Measurements from ENCODE around the gene DDX54. TPM values are rescaled to one million over a fixed set of nuclear protein-coding genes. Genes with fewer than 3 reads are reported as not detected.

The DDX54 gene
- total RNA-seq, 1 donor from 2014 or later, result 53.5 TPM

DNA sequence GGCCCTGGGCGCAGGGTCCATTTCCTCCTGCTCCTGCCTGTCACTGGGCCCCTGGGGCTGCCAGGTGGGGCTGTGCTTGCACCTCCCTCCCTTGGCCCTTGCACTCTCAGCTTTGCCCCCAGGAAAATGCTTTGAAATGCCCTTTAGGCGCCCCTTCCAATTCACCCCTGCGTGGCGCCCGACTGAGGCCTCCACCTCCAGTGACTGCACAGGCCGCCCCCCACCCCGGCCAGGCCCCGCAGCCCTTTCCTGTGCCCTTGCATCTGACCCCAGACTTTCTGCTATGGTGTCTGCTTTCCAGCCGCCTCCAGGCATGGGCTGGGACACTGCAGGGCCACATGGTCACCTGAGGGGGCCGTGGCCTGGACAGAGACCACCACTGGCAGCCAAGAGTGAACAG, 17.4 kb downstream of the DDX54 start:
- H3K27ac Mint-ChIP-seq (ENCODE audit: unreplicated experiment), result no peak overlapping the region
- no peak for TF ChIP-seq EZH2 (IDR thresholded peaks at IDR 0.05; ENCODE audit: insufficient read depth, low read length)
- TF ChIP-seq, protein P1, sequence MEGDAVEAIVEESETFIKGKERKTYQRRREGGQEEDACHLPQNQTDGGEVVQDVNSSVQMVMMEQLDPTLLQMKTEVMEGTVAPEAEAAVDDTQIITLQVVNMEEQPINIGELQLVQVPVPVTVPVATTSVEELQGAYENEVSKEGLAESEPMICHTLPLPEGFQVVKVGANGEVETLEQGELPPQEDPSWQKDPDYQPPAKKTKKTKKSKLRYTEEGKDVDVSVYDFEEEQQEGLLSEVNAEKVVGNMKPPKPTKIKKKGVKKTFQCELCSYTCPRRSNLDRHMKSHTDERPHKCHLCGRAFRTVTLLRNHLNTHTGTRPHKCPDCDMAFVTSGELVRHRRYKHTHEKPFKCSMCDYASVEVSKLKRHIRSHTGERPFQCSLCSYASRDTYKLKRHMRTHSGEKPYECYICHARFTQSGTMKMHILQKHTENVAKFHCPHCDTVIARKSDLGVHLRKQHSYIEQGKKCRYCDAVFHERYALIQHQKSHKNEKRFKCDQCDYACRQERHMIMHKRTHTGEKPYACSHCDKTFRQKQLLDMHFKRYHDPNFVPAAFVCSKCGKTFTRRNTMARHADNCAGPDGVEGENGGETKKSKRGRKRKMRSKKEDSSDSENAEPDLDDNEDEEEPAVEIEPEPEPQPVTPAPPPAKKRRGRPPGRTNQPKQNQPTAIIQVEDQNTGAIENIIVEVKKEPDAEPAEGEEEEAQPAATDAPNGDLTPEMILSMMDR (IDR thresholded peaks at IDR 0.05; ENCODE audit: insufficient read depth, low read depth, low read length), result no peak
- DNase-seq (ENCODE audit: low read depth), result no peak
- no peaks in the 10 kb centered on the region for H3K79me2 ChIP-seq (ENCODE audit: insufficient read depth, low read length)
- no peaks in the 10 kb centered on the region for H3K27me3 Mint-ChIP-seq (ENCODE audit: low read depth, unreplicated experiment)
- no peak overlapping the region for H3K4me2 ChIP-seq (ENCODE audit: low read length)
- peaks cover 34% of the 10 kb centered on the region for H4K20me1 ChIP-seq (ENCODE audit: insufficient read depth, low read length)
- H3K36me3 Mint-ChIP-seq (ENCODE audit: low read depth, unreplicated experiment), result peaks cover 24% of the 10 kb centered on the region
- H3K9me3 ChIP-seq (ENCODE audit: insufficient read depth, low read depth, low read length), result no peaks in the 10 kb centered on the region
- no peak overlapping the region for H3K4me3 Mint-ChIP-seq (ENCODE audit: unreplicated experiment)
- H3K27me3 ChIP-seq (ENCODE audit: insufficient read depth, low read length), result no peaks in the 10 kb centered on the region
- H3K36me3 ChIP-seq (ENCODE audit: insufficient read depth, low read length), result peaks cover 39% of the 10 kb centered on the region
- FAIRE-seq, result no peak
- peaks cover under 1% of the 10 kb centered on the region for H3K4me1 ChIP-seq (ENCODE audit: insufficient read depth, low read length)
- no peak overlapping the region for H3K9ac ChIP-seq (ENCODE audit: low read length)
- H3K9me3 Mint-ChIP-seq (ENCODE audit: unreplicated experiment), result no peaks in the 10 kb centered on the region
- H3K4me3 ChIP-seq (ENCODE audit: insufficient read depth, low read depth, low read length), result no peak overlapping the region
- H3K4me1 Mint-ChIP-seq (ENCODE audit: low read depth, unreplicated experiment), result no peaks in the 10 kb centered on the region
- no peak overlapping the region for H2AFZ ChIP-seq (ENCODE audit: low read depth, low read length)
- H3K27ac ChIP-seq (ENCODE audit: low read depth, low read length), result no peak overlapping the region

- peaks cover 24% of the 10 kb centered on the region for H3K36me3 ChIP-seq (ENCODE audit: insufficient read depth, low read length)
- no peaks in the 10 kb centered on the region for H3K9me3 Mint-ChIP-seq (ENCODE audit: unreplicated experiment)
- H3K9me3 ChIP-seq (ENCODE audit: insufficient read depth, low read depth, low read length), result no peaks in the 10 kb centered on the region
- H3K27ac ChIP-seq (ENCODE audit: low read depth, low read length), result no peak overlapping the region
- no peak overlapping the region for H3K4me3 Mint-ChIP-seq (ENCODE audit: unreplicated experiment)
- no peak overlapping the region for H3K27ac Mint-ChIP-seq (ENCODE audit: unreplicated experiment)
- peaks cover 40% of the 10 kb centered on the region for H4K20me1 ChIP-seq (ENCODE audit: insufficient read depth, low read length)
- FAIRE-seq, result no peak
- H3K4me2 ChIP-seq (ENCODE audit: low read length), result no peak overlapping the region
- H3K4me3 ChIP-seq (ENCODE audit: insufficient read depth, low read depth, low read length), result no peak overlapping the region
- H3K4me1 Mint-ChIP-seq (ENCODE audit: low read depth, unreplicated experiment), result peaks cover 7% of the 10 kb centered on the region
- no peaks in the 10 kb centered on the region for H3K27me3 ChIP-seq (ENCODE audit: insufficient read depth, low read length)
- DNase-seq (ENCODE audit: low read depth), result no peak
- H3K4me1 ChIP-seq (ENCODE audit: insufficient read depth, low read length), result peaks cover 13% of the 10 kb centered on the region
- no peak overlapping the region for H2AFZ ChIP-seq (ENCODE audit: low read depth, low read length)
- peaks cover 18% of the 10 kb centered on the region for H3K36me3 Mint-ChIP-seq (ENCODE audit: low read depth, unreplicated experiment)
- TF ChIP-seq, protein P1 (IDR thresholded peaks at IDR 0.05; ENCODE audit: insufficient read depth, low read depth, low read length), result no peak
- no peak for TF ChIP-seq EZH2 (IDR thresholded peaks at IDR 0.05; ENCODE audit: insufficient read depth, low read length)
- no peaks in the 10 kb centered on the region for H3K79me2 ChIP-seq (ENCODE audit: insufficient read depth, low read length)
- H3K27me3 Mint-ChIP-seq (ENCODE audit: low read depth, unreplicated experiment), result no peaks in the 10 kb centered on the region
- no peak overlapping the region for H3K9ac ChIP-seq (ENCODE audit: low read length)
Measured at GRCh38 chr12:113165521-113166450, 19.5 kb downstream of the DDX54 start.

DNA sequence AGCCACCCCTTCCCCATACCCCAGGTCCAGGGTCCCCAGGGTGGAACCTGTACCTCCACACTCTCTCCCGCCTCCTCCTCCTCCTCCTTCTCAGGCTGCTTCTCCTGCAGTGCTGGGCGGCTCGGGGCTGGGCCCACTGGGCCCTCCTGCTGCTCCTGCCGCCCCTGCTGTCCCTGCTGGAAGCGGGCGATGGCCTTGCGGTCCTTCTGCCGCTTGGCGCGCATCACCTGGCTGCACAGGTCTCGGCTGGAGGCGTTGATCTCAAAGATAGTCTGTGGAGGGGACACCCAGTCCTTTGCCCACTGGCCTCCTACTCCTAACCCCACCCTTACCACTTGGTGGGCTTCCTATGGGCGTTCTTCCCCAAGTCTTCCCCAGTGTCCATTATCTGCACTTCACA, 21.3 kb downstream of the DDX54 start:
- Histone ChIP-seq H3K9me3 (ENCODE audit: insufficient read depth, low read depth, low read length) (no peaks in the 10 kb centered on the region), H3K36me3 (ENCODE audit: insufficient read depth, low read length) (peaks cover 14% of the 10 kb centered on the region), H3K4me3 (ENCODE audit: insufficient read depth, low read depth, low read length) (no peak overlapping the region), H3K27me3 (ENCODE audit: insufficient read depth, low read length) (no peaks in the 10 kb centered on the region), H3K4me1 (ENCODE audit: insufficient read depth, low read length) (peaks cover 13% of the 10 kb centered on the region), H3K4me2 (ENCODE audit: low read length) (no peak overlapping the region), H3K79me2 (ENCODE audit: insufficient read depth, low read length) (no peaks in the 10 kb centered on the region), H4K20me1 (ENCODE audit: insufficient read depth, low read length) (peaks cover 52% of the 10 kb centered on the region), H3K9ac (ENCODE audit: low read length) (no peak overlapping the region), H2AFZ (ENCODE audit: low read depth, low read length) (no peak overlapping the region), H3K27ac (ENCODE audit: low read depth, low read length) (no peak overlapping the region)
- no peak overlapping the region for H3K4me3 Mint-ChIP-seq (ENCODE audit: unreplicated experiment)
- TF ChIP-seq EZH2 (IDR thresholded peaks at IDR 0.05; ENCODE audit: insufficient read depth, low read length), result no peak
- TF ChIP-seq, protein P1 (IDR thresholded peaks at IDR 0.05; ENCODE audit: insufficient read depth, low read depth, low read length), result no peak
- DNase-seq (ENCODE audit: low read depth) (no peak), FAIRE-seq (no peak)
- peaks cover 28% of the 10 kb centered on the region for H3K36me3 Mint-ChIP-seq (ENCODE audit: low read depth, unreplicated experiment)
- H3K4me1 Mint-ChIP-seq (ENCODE audit: low read depth, unreplicated experiment), result peaks cover 18% of the 10 kb centered on the region
- no peaks in the 10 kb centered on the region for H3K9me3 Mint-ChIP-seq (ENCODE audit: unreplicated experiment)
- no peaks in the 10 kb centered on the region for H3K27me3 Mint-ChIP-seq (ENCODE audit: low read depth, unreplicated experiment)
- H3K27ac Mint-ChIP-seq (ENCODE audit: unreplicated experiment), result no peak overlapping the region

All from astrocyte (in vitro differentiated cells and primary cell).